T-helper 2 cell treated with Interferon-gamma antibody and Interleukin-4, amounts not matched to agents 5 μg/mL and 100 μg/mL, for 36 hours (primary cell): ENCODE results near the gene NUP153.
"Not testable (repeated sequence)": the region's sequence is repeated elsewhere in the genome, so short reads cannot be mapped to it uniquely, and the experiment has no call there.

Experiments used
- DNase-seq: peaks from one replicate; pipeline ENCODE4 v3.0.0; 2021; ENCODE audit warnings: low spot score
- H3K27ac Mint-ChIP-seq: one replicate; pipeline ENCODE4 v1.8.0; 2021; ENCODE audit warnings: mild to moderate bottlenecking, mixed read lengths
- H3K27me3 Mint-ChIP-seq: one replicate; pipeline ENCODE4 v1.8.0; 2021; ENCODE audit warnings: low read depth, mixed read lengths
- H3K36me3 Mint-ChIP-seq: one replicate; pipeline ENCODE4 v1.8.0; 2021; ENCODE audit warnings: low read depth, mixed read lengths
- H3K4me1 Mint-ChIP-seq: one replicate; pipeline ENCODE4 v1.8.0; 2021; ENCODE audit warnings: low read depth, mixed read lengths
- H3K4me3 Mint-ChIP-seq: one replicate; pipeline ENCODE4 v1.8.0; 2022; ENCODE audit warnings: mild to moderate bottlenecking, moderate library complexity, mixed read lengths
- H3K9me3 Mint-ChIP-seq: one replicate; pipeline ENCODE4 v1.8.0; 2021; ENCODE audit warnings: mixed read lengths

Gene NUP153

DNA sequence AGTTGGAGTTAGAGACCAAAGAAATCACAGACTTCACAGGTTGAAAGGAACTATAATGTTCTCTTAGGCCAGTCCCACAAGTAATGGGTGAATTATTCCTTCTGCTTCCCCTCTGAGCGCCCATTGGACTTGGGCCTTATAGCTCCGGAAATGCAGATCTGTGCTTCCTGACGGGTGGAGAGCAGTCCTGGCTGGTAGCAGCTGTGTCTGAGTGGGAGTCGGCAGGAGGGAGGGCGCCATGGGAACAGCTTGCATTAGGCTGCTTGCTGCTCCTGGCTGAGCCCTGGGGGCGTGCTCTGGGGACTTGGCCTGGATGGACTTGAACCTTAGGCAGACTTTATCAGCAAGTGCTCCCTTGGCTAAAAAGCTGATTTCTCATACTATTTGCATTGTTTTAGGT lies 18.4 kb upstream of the NUP153 start:
- Mint-ChIP-seq H3K36me3 (no peaks in the 10 kb centered on the region), H3K9me3 (no peaks in the 10 kb centered on the region), H3K27ac (no peak overlapping the region), H3K27me3 (peaks cover 8% of the 10 kb centered on the region), H3K4me1 (no peaks in the 10 kb centered on the region), H3K4me3 (no peak overlapping the region)
- no peak for DNase-seq

DNA sequence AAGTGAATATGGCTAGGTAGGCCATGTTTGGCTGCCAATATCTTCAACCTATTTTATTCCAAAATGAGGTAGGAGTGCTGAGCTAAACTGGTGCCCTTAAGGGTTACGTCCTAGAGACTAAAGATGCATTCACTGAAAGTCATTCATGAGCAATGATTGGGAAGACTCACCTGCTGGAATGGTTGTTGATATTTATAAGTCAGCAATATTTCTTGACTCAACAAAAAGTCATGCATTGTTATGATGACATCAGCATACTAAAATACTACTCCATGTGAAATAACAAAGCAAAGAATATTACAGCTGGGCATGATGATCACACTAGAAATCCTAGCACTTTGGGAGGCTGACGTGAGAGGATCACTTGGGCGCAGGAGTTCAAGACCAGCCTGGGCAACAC lies 17.6 kb upstream of the NUP153 start:
- Mint-ChIP-seq H3K4me1 (no peaks in the 10 kb centered on the region), H3K36me3 (no peaks in the 10 kb centered on the region), H3K27me3 (peaks cover 12% of the 10 kb centered on the region), H3K27ac (no peak overlapping the region), H3K4me3 (no peak overlapping the region), H3K9me3 (no peaks in the 10 kb centered on the region)
- DNase-seq: no peak

DNA sequence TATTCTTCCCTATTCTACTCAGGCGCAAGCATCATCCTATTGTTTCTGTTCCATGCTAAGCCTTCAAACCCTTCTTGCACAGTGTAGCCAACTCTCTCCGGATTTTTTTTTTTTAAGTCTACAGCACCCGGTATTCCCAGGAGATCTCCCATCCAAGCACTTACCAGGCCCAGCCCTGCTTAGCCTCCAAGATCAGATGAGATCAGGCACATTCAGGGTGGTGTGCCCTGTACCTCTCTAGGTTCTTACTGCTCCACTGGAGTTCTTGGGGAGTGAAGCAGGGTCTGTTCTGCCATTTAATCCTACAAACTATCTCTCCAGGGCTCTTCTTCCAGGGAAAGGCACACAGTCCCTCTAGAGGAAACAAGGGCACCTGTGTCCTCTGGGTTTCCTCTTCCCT lies 14.9 kb upstream of the NUP153 start:
- no peak overlapping the region for H3K27ac Mint-ChIP-seq
- H3K27me3 Mint-ChIP-seq: peaks cover 12% of the 10 kb centered on the region
- no peaks in the 10 kb centered on the region for H3K4me1 Mint-ChIP-seq
- no peak for DNase-seq
- no peaks in the 10 kb centered on the region for H3K9me3 Mint-ChIP-seq
- no peaks in the 10 kb centered on the region for H3K36me3 Mint-ChIP-seq
- H3K4me3 Mint-ChIP-seq: no peak overlapping the region

DNA sequence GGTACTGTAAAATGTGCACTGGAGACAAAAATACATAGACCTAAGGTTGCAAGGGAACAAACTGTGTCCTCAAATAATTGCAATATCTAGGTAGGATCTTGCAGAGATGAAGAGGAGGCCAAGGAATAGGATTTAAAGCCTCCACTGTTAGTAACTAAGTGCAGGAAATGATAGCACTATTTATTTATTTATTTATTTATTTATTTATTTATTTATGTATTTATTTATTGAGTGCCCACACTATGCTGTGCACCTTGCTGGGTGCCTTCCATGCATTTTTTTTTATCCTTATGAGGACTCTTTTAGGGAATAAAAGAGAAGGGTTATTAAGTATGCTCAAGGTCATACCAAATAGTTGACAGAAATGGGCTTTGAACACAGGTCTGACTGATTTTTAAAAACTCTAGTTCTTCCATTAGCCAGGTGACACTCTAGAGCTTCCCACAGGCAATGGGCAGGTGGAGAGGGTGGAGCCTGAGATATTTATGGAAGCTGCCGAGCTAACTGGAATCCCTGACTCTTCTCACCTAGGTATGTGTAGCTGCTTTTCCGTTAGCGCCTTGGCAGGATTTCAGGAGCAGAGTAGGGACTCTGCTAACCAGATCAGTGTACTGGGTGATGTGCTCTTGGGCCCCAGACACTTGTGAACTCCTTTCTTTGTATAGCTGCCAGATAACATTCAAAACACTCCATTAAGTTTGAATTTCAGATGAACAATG lies 12.8 kb upstream of the NUP153 start:
- DNase-seq: no peak
- peaks cover 4% of the 10 kb centered on the region for H3K36me3 Mint-ChIP-seq
- H3K4me1 Mint-ChIP-seq: peaks cover 9% of the 10 kb centered on the region
- H3K4me3 Mint-ChIP-seq: no peak overlapping the region
- peaks cover 16% of the 10 kb centered on the region for H3K27me3 Mint-ChIP-seq
- H3K27ac Mint-ChIP-seq: no peak overlapping the region
- H3K9me3 Mint-ChIP-seq: no peaks in the 10 kb centered on the region

GRCh38 chr6:17716221-17716620 lies 9.5 kb upstream of the NUP153 start:
- Mint-ChIP-seq H3K36me3 (peaks cover 7% of the 10 kb centered on the region), H3K27me3 (peaks cover 8% of the 10 kb centered on the region), H3K4me1 (peaks cover 16% of the 10 kb centered on the region), H3K9me3 (no peaks in the 10 kb centered on the region), H3K27ac (no peak overlapping the region), H3K4me3 (no peak overlapping the region)
- DNase-seq: no peak

DNA sequence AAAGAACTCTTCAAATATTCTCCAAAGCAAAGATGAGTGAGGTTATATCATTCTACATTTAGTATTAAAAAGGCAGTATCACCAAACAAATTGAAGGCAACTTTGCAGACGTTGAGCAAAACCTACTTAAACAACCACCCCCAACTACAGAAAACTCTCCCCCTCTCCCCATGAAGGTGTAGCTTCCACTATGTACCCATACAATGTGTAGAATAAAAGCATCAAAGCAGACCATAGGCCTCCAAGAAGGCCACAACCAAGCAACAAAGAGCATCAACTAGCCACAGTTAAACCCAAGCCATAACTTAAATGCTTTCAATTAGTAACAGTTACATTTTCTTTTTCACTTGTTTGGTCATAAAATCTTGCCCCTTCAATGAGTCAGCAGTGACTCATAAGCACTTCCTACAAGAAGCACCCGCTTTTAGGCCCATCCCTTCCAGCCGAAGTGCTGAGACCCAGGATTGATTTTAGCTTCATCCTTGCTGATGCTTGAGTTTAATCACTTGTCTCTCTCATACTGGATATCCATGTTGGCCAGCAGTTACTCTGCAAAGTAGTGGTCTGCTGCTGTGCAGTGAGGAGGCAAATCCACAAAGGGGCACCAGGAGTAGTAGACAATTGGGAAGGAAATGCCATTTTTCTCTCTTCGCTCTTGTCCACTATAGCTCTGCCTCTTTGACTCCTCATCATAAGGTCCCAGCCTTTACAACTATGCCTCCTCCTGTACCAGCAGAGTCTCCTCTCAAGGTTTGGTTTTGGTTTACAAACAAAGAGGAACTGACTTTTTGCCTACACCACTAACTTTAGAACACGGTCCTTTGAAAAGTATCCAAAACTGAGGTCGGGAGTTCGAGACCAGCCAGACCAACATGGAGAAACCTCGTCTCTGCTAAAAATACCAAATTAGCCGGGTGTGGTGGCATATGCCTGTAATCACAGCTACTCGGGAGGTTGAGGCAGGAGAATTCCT lies 8.4 kb upstream of the NUP153 start:
- Mint-ChIP-seq H3K9me3 (no peaks in the 10 kb centered on the region), H3K4me3 (peak overlapping the region; percentile 75), H3K27ac (peak overlapping the region; percentile 93), H3K36me3 (peaks cover 7% of the 10 kb centered on the region), H3K4me1 (peaks cover 16% of the 10 kb centered on the region), H3K27me3 (peaks cover 8% of the 10 kb centered on the region)
- DNase-seq: peak; percentile 39

GRCh38 chr6:17714177-17714576 lies 7.5 kb upstream of the NUP153 start:
- Mint-ChIP-seq H3K4me3 (peak overlapping the region; percentile 75), H3K27ac (no peak overlapping the region), H3K9me3 (no peaks in the 10 kb centered on the region), H3K27me3 (peaks cover 4% of the 10 kb centered on the region), H3K36me3 (peaks cover 9% of the 10 kb centered on the region), H3K4me1 (peaks cover 16% of the 10 kb centered on the region)
- no peak for DNase-seq

GRCh38 chr6:17712576-17712975 lies 5.9 kb upstream of the NUP153 start:
- no peaks in the 10 kb centered on the region for H3K9me3 Mint-ChIP-seq

GRCh38 chr6:17710331-17710730 lies 3.6 kb upstream of the NUP153 start:
- Mint-ChIP-seq H3K27ac (no peak overlapping the region), H3K9me3 (no peaks in the 10 kb centered on the region), H3K36me3 (peaks cover 24% of the 10 kb centered on the region), H3K27me3 (no peaks in the 10 kb centered on the region), H3K4me3 (no peak overlapping the region), H3K4me1 (peaks cover 22% of the 10 kb centered on the region)
- DNase-seq: no peak

More at GRCh38 chr6:17712576-17712975, 5.9 kb upstream of the NUP153 start:
- Mint-ChIP-seq H3K4me3 (no peak overlapping the region), H3K36me3 (peaks cover 15% of the 10 kb centered on the region), H3K27me3 (peaks cover 4% of the 10 kb centered on the region), H3K27ac (no peak overlapping the region), H3K4me1 (peaks cover 17% of the 10 kb centered on the region)
- no peak for DNase-seq

GRCh38 chr6:17709476-17709875 lies 2.8 kb upstream of the NUP153 start:
- Mint-ChIP-seq H3K4me1 (peaks cover 15% of the 10 kb centered on the region), H3K27me3 (no peaks in the 10 kb centered on the region), H3K36me3 (peaks cover 24% of the 10 kb centered on the region), H3K9me3 (no peaks in the 10 kb centered on the region), H3K4me3 (no peak overlapping the region), H3K27ac (no peak overlapping the region)
- no peak for DNase-seq

GRCh38 chr6:17708035-17708434 lies 1.3 kb upstream of the NUP153 start:
- Mint-ChIP-seq H3K4me1 (peaks cover 20% of the 10 kb centered on the region), H3K36me3 (peaks cover 33% of the 10 kb centered on the region), H3K27ac (peak overlapping the region; percentile 15)
- not testable (repeated sequence) for DNase-seq, H3K4me3 Mint-ChIP-seq, H3K27me3 Mint-ChIP-seq, H3K9me3 Mint-ChIP-seq

- no peaks in the 10 kb centered on the region for H3K27me3 Mint-ChIP-seq
- peak overlapping the region; percentile 96 for H3K4me3 Mint-ChIP-seq
- H3K4me1 Mint-ChIP-seq: peaks cover 22% of the 10 kb centered on the region
- no peaks in the 10 kb centered on the region for H3K9me3 Mint-ChIP-seq
- peak overlapping the region; percentile 98 for H3K27ac Mint-ChIP-seq
- DNase-seq: no peak
- peaks cover 30% of the 10 kb centered on the region for H3K36me3 Mint-ChIP-seq
These were observed 586 bp upstream of the NUP153 start for GRCh38 chr6:17707371-17707651.

DNA sequence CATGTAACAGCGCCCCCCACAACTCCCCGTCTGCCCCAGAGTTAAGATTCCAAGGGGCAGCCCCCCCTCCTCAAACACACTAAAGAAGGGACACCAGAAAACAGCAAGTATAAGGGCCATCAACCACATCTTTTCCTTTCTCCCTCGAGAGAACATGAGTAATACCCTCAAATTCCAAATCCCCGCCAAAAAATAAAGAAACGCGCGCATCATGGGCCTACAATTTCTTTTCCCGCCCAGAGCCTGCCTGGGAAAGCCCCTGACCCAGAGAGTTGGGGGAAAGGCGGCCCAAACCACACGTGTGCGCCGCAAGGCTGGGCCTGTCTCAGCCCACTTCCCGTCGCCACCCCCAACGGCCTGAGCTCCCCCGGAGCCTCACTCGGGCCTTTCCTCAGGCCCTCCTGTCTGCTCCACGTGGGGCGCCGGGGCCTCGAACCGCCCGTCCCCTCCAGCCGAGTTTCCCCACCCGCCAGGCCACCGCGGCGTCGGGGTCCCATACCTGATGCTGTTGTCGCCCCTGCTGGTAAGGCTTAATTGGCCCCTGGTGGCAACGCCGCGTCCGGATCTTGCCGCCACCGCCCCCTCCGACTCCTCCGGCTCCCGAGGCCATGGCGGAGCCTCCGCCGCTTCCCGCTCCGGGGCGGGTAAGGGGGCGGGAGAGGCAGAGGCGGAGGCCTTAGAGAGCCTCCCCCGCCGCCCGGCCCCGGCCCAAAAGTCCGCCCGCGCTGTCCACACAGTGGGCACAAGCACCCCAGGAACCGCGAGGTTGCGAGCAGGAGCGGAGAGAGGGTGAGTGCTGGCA lies 746 bp downstream of the NUP153 start:
- H3K27ac Mint-ChIP-seq: peak overlapping the region; percentile 98
- H3K4me1 Mint-ChIP-seq: peaks cover 28% of the 10 kb centered on the region
- H3K27me3 Mint-ChIP-seq: no peaks in the 10 kb centered on the region
- H3K36me3 Mint-ChIP-seq: peaks cover 32% of the 10 kb centered on the region
- no peaks in the 10 kb centered on the region for H3K9me3 Mint-ChIP-seq
- peak; percentile 89 for DNase-seq
- peak overlapping the region; percentile 96 for H3K4me3 Mint-ChIP-seq

DNA sequence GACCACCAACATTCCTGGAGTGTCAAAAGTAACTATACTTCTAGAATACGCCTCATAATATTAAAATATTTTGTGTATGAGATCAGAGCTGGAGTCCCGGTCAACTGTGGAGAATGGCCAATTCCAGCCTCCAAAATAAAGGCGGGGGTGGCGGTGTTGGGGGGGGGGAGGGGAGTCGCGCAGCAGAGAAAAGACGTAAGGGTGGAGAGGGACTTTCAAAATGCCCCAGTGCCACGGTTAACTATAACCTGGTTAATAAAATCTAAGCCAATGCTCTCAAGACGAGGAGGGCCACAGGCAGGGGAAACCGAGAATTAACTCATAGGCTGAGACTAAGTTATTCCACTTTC lies 1.3 kb downstream of the NUP153 start:
- H3K36me3 Mint-ChIP-seq: peaks cover 33% of the 10 kb centered on the region
- peak overlapping the region; percentile 98 for H3K27ac Mint-ChIP-seq
- peaks cover 31% of the 10 kb centered on the region for H3K4me1 Mint-ChIP-seq
- no peaks in the 10 kb centered on the region for H3K27me3 Mint-ChIP-seq
- no peaks in the 10 kb centered on the region for H3K9me3 Mint-ChIP-seq
- H3K4me3 Mint-ChIP-seq: peak overlapping the region; percentile 96
- no peak for DNase-seq
